PFSK-1 (cell line): Measurements from ENCODE around the gene MBNL1.

Experiments
- FOXP2 ChIP-seq: optimal IDR thresholded peaks from 2 replicates; pipeline ENCODE3; 2011; ENCODE audit warnings: borderline replicate concordance, control low read depth, inconsistent platforms; ENCODE audit not compliant: insufficient read depth; ENCODE audit errors: extremely low read length, extremely low read depth
- POLR2AphosphoS5 ChIP-seq: IDR thresholded peaks from 2 replicates; pipeline ENCODE4 v1.6.1; 2012; ENCODE audit warnings: low read depth, mild to moderate bottlenecking, control low read depth, low read length, moderate library complexity
- SIN3A ChIP-seq: IDR thresholded peaks from 2 replicates; pipeline ENCODE4 v1.6.1; 2012; ENCODE audit warnings: mild to moderate bottlenecking, low read length, moderate library complexity, borderline replicate concordance; ENCODE audit not compliant: insufficient read depth
- TAF1 ChIP-seq: IDR thresholded peaks from 2 replicates; pipeline ENCODE4 v1.6.1; 2012; ENCODE audit warnings: low read length, control low read depth, borderline replicate concordance; ENCODE audit not compliant: insufficient read depth
- TF ChIP-seq, protein P1 (sequence below), 2 experiments: IDR thresholded peaks; 2 replicates each; pipeline versions ENCODE4 v1.6.1 to v1.8.0; 2011 to 2012; ENCODE audit warnings: low read depth in 2 of 2, low read length in 2 of 2, control low read depth in 1 of 2, inconsistent platforms in 1 of 2, mild to moderate bottlenecking in 1 of 2, moderate library complexity in 1 of 2; ENCODE audit not compliant: insufficient read depth in 1 of 2

DNA sequence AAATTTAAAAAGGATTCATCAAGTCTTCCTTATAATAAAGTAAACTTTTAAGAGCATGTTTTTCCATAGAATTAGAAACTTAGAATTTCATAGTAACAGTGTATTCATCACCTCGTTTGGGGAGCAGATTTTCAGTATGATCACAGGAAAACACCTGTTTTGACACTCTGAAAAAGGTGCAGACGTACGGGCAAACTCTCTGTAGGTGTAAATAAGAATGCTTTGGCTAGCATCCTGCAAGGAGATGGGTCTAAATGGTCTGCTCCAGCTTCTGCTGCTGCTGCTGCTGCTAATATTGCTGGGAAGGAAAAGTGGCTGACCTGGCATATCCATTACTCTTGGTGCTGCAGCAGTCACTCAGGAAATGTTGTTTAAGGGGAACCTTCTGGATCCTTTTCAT is 66.0 kb downstream of the MBNL1 start:
- TF ChIP-seq SIN3A (no peak), TAF1 (no peak), POLR2AphosphoS5 (no peak), FOXP2 (no peak)
- TF ChIP-seq, protein P1, sequence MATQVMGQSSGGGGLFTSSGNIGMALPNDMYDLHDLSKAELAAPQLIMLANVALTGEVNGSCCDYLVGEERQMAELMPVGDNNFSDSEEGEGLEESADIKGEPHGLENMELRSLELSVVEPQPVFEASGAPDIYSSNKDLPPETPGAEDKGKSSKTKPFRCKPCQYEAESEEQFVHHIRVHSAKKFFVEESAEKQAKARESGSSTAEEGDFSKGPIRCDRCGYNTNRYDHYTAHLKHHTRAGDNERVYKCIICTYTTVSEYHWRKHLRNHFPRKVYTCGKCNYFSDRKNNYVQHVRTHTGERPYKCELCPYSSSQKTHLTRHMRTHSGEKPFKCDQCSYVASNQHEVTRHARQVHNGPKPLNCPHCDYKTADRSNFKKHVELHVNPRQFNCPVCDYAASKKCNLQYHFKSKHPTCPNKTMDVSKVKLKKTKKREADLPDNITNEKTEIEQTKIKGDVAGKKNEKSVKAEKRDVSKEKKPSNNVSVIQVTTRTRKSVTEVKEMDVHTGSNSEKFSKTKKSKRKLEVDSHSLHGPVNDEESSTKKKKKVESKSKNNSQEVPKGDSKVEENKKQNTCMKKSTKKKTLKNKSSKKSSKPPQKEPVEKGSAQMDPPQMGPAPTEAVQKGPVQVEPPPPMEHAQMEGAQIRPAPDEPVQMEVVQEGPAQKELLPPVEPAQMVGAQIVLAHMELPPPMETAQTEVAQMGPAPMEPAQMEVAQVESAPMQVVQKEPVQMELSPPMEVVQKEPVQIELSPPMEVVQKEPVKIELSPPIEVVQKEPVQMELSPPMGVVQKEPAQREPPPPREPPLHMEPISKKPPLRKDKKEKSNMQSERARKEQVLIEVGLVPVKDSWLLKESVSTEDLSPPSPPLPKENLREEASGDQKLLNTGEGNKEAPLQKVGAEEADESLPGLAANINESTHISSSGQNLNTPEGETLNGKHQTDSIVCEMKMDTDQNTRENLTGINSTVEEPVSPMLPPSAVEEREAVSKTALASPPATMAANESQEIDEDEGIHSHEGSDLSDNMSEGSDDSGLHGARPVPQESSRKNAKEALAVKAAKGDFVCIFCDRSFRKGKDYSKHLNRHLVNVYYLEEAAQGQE (IDR thresholded peaks at IDR 0.05; ENCODE audit: insufficient read depth in 1 of 2, low read depth in 2 of 2, low read length in 2 of 2): no peak
